Panc1 (cell line): ENCODE data around the gene NUDT9.

Source experiments
- CTCF ChIP-seq: fragments of 450-650 bp; IDR thresholded peaks from 2 replicates; pipeline ENCODE4 v1.5.1; 2017; ENCODE audit warnings: mild to moderate bottlenecking
- REST ChIP-seq, 2 experiments: IDR thresholded peaks; 2 replicates each; pipeline ENCODE4 v1.6.1; 2011 to 2012; ENCODE audit warnings: low read depth in 2 of 2, control low read depth in 1 of 2, low read length in 1 of 2, mild to moderate bottlenecking in 1 of 2, moderate library complexity in 1 of 2; ENCODE audit not compliant: insufficient read depth in 1 of 2

GRCh38 chr4:87387237-87387636 is 35.1 kb upstream of the NUDT9 start:
- TF ChIP-seq REST (IDR thresholded peaks at IDR 0.05; ENCODE audit: insufficient read depth in 1 of 2, low read depth in 2 of 2, low read length in 1 of 2) (no peak), CTCF (no peak)
